Activated CD4-positive, alpha-beta T cell treated with anti-CD3 and anti-CD28 coated beads, Interleukin-2, Interleukin-6, amounts not matched to agents 100 ng/mL and 50 ng/mL, durations not matched to agents 16 hours and 8 hours (primary cell): ENCODE results near the gene CDH7.

Source experiments
- DNase-seq: peaks from one replicate; pipeline ENCODE4 v3.0.0-alpha.2; 2020

Gene CDH7

DNA sequence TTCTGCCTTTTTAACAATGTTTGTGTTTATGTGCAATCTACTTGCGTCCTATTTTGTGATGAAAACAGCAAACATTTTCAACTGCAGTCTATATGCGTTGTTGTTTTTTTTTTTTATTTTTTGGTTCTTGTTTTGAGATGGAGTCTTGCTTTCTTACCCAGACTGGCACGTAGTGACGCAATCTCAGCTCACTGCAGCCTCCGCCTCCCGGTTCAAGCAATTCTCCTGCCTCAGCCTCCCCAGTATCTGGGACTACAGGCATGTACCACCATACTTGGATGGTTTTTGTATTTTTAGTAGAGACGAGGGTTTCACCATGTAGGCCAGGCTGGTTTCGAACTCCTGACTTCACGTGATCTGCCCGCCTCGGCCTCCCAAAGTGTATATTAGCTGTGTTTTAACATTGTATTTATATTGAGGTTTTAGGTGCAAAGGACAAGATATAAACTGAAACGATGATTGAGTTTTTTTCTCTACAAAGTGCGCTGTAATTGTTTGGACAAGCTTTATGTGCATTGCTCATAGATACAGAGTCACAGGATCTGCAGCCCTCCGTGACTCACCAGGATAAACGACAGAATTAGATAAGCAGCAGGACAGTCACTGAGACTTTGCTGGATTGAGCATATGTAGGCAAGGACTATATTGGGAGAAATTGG, 17.4 kb downstream of the CDH7 start:
- DNase-seq, result no peak

DNA sequence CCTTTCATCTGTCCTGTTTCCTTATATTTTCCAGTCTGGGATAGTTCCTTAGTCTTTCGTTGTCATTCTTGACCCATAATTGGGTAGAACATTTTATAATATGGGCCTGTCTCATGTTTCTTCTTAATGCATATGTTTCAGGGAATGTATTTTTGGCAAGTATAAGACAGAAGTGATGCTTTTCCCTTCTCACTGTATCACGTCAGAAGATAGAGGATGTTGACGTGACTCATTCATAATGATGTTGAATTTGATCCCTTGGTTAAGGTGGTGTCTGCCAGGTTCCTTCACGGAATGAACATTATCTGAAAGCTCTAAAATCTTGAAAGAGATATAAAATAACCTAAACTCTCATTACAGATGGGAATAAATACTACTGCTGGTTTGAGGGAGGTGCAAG, 18.8 kb downstream of the CDH7 start:
- no peak for DNase-seq

DNA sequence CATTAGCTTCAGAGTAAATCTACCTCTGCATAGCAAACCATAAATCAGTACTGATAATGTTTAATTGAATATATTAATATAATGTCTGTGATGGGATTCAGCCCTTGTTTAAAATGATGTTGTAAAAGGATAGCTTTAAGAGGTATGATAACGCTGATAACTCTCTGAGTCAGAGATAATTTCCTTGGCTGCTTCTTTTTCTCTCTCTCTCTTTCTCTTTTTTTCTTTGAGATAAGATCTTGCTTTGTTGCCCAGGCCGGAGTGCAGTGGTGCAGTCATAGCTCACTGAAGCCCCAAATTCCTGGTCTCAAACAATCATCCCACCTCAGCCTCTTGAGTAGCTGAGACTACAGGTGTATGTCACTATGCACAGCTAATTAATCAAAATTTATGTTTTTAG, 35.7 kb downstream of the CDH7 start:
- no peak for DNase-seq

DNA sequence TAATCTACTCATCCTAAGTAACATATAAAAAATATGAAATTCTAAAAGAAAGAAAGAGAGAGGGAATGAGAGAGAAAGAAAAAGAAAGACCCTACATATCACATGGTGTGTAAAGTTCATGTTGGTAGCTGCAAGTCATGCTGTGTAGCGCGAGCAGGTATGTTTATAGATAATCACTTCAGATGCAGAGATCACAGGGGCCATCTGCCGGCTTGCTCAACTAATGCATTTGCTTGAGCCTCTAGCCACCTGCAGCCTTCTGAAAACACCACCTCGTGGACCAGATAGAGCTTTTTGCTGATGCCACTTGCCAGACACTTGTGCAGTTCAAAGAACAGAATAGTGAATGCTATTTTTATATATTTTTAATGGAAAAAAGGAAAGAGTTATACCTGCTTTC, 37.6 kb downstream of the CDH7 start:
- DNase-seq, result no peak

DNA sequence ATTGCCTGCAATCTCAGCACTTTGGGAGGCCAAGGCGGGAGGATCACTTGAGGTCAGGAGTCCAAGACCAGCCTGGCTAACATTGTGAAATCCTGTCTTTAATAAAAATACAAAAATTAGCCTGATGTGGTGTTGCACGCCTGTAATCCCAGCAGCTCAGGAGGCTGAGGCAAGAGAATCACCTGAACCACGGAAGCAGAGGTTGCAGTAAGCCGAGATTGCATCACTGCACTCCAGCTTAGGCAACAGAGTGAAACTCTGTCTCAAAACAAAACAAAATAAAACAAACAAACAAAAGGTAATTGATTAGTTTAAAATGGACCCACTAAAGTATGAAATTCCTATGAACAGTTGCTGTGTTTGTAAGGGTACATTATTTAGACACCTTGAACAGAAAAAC, 39.8 kb downstream of the CDH7 start:
- DNase-seq, result no peak

DNA sequence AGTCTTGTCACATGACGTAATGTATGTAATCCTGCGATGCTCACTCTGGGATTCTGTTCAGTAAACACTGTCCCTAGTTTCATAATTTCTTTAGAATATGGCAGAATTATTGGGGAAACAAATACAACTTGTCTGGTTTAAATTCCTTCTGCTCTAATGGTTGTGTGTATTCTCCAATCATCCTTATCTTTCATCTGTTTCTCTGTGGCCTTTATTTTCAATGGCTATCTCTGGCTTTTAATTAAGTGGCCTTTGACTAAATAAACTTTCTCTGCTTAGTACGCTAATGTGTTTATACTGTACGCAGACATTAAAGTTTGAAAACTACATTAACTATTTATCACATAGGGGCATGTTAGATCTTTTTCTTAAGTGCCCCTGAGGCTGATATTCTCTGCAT, 40.9 kb downstream of the CDH7 start:
- no peak for DNase-seq

DNA sequence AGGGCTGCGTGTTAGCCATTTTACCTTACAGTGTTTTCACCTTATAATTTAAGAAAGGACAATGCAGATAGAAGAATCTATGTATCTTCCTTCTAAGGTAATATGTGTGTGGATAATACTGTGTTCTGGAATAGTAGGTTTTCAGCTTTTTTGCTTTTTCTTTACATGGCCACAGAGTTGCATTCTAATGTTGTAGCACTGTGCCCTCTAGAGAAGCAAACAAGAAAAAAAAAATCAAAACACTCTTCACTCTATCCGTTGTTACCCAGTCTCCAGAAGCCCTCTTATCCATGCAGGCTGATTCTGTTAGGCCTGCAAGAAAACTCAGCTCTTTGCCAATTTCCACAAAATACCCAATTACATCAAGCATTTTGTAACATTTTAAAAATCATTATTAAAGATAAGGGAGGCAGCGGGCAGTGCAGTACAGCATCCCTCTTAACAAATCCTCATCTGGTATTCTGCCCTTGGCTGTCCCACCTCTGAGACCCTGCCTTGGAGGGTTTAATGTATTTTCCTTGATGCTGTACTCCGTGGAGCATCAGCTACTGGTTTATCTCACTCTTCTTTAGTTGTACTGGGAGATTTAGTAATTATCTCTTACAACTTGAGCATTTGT, 41.8 kb downstream of the CDH7 start:
- no peak for DNase-seq

DNA sequence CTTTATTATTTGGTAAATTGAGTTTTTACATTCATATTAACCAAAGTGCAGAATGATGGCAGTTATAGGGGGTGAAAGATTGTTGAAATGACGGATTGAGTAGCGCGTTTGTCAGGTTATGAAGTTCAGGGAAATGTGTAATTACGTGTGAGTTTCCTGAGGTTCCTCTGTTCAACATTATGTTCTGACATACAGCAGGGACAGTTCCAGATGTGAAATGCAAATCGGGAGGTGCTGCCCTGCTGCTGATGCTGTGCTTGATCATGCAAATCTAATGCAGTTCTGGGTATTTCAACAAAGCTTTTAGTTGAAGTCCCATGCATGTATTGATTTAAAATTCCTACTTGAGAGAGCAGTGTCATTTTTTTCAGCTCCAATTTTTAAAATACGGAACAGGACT, 57.9 kb downstream of the CDH7 start:
- DNase-seq, result no peak

DNA sequence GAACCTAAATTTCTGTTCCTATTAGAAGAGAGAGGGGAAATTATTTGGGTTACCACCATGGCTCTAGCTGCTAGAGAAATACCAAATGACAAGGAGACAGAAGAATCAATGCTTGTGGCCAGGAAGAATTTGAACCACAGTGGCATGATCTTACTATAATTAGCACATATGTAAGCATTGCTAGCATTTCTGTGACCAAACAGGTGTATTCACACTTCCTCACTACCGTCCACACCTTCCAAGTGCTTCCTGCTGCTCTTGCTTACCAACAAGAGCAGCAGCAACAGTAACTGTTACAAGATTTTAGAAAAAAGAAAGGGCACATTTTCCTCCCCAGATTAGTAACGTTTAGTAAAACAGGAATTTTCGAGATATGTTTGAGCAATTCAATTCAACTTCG, 60.5 kb downstream of the CDH7 start:
- no peak for DNase-seq

DNA sequence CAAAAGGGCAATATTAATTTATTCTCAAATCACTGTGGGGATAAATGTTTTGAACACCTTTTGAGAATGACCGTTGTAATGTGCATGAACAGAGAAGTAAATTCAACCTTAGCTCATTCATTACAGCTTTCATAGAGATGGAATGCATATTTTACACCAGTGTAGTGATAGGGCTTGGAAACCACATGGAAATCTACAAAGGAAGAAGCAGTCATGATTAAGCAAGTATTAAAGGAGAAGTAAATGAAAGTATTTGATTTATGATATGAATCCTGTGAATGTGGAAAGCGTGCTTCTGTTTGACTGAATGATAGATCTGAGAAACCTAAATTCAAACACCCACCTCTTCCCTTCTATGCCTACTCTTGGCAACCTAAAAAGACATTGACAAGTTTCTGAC, 64.7 kb downstream of the CDH7 start:
- no peak for DNase-seq

DNA sequence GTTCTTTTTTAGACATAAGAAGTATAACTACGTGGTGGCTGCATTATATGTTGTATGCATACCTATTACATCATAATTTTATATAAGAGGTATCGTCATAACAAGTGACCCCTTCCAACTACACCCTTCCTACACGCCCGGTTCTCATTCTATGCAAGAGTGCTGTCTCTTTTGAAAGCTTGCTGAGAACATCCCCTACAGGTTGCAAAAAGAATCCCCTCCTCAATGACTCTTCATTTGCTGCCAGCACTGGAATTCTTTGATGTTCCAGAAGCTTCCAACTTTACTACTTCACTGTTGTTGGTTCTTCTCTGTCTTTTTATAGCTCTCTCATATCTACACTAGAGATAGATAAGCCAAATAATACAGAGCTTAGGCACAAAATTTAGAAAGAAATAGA, 66.4 kb downstream of the CDH7 start:
- no peak for DNase-seq

DNA sequence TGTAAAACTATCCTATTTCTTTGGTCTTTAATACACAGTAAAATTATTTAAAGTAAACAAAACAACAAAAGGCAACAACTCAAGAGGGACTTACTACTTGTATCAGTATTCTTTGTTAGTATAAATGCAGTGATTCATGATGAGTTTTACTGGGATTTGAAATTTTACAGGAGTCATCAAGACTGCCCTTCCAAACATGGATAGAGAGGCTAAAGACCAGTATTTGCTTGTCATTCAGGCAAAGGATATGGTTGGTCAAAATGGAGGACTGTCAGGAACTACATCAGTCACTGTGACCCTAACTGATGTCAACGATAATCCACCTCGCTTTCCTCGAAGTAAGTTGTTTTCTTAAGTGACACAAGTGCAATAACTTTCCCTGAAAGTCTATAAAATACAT, 71.1 kb downstream of the CDH7 start:
- DNase-seq, result no peak

DNA sequence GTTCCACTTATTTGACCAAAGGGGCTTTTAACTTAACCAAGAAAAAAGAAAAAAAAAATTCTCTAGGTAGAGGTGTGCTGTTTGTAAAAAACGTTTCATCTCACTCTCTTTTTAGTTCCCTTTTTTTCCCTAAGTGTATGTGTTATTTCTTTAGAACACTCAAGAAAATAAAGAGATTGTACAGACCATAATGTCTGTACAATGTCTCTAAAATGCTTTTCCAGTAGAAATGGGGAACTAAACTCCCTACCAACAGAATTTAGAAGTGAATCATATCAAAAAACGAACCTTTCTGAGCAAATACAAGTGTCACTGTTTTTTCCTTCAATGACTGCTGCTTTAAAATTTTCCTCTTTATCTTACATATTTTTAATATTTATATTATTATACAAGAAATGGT, 72.0 kb downstream of the CDH7 start:
- no peak for DNase-seq

DNA sequence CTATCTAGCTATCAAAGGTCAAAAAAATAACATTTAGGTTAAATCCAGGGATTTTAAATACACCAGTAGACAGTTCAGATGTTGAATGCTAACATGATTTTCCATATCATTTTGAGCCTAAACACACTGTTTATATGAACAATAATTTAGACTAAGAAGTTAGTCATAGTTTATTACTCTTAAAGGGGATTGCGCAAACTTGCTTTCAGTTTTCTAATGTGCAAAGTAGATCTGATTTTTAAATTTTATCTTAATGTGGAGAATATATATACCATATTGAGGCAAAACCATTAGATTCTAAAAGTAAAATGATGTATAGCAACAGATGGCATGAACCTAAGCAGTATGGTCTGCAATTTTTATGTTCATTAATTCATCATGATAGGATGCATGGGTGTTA, 76.6 kb downstream of the CDH7 start:
- no peak for DNase-seq

DNA sequence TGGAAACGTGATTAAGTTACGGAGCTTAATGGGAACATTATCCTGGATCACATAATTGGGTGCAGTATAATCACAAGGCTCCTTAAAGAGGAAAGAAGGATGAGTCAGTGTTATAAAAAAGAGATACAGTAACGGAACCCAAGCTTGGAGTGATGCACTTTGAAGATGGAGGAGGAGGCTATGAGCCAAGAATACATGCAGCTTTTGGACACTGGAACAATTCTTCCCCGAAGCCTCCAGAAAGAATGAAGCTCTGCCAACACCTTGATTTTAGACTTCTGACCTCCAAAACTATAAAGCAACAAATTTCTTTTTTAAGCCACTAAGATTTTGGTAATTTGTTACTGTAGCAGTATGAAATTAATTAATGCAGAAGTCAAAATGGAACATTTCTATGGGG, 85.1 kb downstream of the CDH7 start:
- DNase-seq, result no peak

DNA sequence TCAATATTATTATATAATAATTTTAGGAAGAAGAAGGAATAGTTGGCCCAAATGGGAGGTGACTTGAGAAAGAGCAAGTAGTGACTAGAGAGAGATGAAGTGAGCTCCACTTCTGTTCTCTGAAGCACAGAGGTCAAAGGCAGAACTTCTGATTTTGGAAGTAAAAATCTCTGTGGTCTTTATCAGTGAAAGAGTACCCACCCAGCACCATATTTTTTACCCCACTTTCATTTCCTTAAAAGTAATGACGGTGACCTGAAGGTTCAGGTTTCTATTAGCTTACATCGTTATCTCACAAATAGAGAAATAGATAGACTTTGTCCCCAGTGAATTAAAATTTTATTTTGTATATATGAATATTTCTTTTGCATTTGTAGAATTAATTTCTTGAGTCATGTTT, 95.3 kb downstream of the CDH7 start:
- DNase-seq, result no peak

DNA sequence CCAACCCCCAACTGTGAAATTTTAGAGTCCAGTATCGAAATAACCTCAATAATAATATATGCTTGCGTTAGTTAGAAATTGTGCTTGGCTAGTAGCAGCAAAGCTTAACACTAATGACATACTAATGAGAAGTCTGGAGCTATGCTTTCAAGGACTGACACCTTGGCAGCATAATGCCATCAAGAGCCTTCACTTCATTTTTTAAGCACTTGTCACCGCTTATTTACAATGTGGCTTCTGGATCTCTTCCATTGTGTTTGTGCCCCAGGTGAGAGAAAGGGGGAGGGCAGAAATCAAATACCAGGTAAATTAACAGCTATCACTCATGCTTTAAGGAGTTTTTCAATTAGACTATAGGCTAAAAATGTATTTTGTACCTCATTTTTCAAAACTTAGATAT, 101.5 kb downstream of the CDH7 start:
- no peak for DNase-seq

DNA sequence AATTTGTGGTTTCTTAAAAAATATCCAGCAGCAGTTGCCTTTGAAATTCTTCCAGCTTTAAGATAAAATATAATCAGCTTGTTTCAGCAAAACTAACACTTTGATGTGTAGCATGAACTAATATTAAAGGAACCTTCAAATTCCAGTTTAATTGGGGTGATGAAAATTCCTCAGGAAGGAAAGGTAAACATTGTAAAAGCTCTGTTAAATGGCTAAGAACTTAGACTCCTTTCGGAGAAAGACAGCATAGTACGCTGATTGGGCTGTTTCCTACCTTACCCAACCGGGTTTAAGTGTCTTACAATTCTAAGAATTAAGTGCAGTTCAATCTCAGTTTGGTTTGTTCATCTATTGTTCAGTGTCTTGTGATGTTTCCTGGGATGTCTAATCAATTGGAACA, 108.3 kb downstream of the CDH7 start:
- no peak for DNase-seq

DNA sequence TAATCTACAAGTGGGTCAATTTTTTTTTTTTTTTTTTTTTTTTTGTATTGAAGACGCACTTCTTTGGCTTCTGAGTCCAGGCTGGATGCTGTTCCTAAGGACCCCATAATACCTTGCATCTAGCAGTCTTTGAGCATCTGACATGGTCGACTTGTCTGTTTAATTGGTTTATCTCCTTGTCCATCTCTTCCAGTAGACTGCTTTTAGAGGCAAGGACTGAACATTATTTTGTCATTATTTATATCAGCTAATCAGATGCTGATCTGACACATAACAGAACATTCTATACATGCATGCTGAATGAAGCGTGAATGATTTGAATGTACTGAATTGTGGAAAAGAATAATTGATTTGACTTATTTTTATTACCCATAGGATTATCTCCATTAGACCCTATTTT, 118.7 kb downstream of the CDH7 start:
- no peak for DNase-seq

DNA sequence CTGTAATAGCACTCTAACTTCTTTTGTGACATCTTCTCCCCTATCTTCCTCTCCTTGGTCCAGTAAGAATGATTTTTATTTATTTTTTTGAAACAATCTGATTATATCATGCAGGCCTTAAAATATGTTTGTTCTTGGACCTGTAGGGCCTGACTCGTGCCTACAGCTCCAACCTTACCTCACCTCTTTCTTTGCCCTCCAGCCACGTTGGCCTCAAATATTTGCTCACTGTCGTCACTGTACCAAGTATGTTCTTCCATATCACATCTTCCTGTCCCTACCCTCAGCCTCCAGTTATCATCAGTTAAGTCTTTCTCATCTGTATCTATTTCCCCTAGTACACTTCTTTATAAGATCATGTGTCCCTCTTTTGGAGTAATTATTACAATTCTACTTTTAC, 125.5 kb downstream of the CDH7 start:
- no peak for DNase-seq

DNA sequence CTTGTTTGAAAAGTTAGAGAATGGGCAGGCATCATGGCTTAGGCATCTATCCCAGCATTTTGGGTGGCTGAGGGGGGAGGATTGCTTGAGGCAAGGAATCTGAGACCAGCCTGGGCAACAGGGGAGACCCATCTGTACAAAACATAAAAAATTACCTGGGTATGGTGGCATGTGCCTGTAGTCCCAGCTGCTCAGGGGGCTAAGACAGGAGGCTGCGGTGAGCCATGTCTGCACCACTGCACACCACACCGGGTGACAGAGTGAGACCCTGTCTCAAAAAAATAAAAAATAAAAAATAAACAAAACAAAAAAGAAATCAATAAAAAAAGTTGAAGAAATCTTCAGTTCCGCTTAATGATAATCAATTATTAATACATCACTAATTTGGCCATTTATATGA, 146.5 kb downstream of the CDH7 start:
- no peak for DNase-seq

DNA sequence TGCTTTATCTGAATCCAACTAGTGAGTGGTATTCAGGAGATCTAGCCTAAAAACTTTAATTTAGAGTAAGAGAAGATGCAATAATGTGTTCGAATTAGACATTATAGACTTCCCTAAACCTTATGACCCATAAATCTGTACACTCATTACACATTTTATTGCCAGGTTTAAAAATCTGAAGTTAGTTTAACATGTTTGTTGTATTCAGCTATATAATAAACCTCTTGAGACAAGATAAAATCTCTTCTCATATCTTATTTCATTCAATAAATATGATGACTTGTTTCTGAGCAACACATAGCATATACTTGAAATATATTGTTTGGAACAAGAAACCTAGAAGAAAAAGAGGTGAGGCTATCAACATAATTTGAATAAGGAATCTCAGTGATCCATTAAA, 150.7 kb downstream of the CDH7 start:
- no peak for DNase-seq

DNA sequence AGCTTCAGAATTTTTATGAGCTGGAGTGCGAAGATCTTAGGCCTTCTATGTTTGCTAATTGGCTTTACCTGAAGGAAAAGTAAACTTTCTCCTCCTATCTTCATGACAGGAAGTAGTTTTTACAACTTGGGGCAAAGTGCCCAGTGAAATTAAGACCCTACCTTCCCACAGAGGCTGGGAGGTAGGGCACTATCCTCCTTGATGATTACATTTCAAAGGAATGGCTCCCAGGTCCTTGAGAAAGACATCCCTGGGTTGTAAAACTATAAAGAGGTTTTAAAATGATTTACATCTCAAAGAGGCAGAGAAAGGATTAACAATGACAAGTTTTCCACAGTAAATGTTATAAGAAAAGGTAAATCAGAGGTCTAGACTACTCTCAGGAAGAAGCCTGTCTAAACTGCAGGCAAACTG, 155.8 kb downstream of the CDH7 start:
- no peak for DNase-seq

DNA sequence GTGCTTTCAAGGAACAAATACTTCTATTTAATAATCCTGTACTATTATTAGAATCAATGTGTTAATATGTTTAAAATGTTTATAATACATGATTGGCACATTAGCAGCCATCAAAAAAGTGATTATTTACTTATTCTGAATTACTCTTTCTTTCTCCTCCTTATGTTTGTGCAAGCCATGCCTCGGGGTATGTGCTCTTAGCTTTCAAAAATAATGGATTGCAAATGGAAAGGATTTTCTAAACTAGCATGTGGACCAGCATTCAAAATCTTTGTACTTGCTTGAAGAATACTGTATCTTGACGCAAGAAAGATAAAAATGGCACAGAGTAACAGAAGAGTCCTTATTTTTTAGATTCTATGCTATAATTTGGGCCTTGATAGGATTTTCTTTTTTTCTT, 156.5 kb downstream of the CDH7 start:
- DNase-seq, result no peak

DNA sequence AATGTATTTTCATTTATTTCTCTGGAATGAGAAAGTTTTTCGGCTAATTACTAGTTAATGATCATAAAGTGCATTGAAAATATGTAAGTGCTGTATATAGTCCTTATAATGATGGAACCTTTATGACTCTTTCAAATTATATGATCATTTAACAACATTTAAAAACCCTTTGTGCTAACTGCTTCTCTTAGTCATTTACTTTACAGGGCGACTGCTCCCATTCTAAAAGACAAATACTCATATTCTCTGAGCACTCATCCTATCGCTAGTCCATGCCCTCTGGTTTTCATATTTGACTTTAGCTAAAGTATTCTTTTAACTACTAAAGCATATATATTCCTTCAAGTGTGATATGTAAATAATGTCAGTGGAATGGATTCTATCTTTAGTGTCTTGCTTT, 168.2 kb downstream of the CDH7 start:
- DNase-seq, result no peak

DNA sequence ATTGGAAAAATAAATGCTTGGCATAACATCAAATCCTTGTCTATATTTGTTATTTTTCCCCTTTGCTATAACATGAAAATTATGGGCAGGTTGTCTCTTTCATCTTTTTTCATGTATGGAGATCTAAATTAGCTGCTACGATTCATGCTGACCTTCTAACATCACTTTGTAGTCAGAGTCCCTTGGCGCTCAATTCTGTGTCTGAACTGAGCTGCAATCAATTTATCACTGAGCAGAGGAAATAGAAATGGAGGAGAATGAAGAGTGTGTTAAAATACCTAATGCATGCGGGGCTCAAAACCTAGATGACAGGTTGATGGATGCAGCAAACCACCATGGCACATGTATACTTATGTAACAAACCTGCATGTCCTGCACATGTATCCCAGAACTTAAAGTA, 168.9 kb downstream of the CDH7 start:
- no peak for DNase-seq
